Measurements from ENCODE around the gene KIAA1958.

DNA sequence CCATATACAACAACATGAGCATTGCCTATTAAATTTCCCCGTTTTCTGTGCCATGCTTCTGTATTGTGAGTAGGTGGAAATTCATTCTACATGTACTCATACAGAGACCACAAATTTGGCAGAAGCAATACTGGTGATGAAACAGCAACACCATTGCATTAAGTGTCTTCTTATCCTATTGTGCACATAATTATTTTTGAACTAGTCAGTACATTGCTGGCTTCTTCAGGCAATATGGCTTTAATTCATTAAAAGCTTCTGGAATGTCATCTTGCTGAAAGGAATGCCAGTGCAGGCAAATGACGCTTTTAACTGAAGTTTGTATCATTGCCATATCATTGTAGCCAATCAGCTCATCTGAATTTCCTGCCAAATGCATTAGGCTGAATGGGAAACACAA is 82.6 kb downstream of the KIAA1958 start:
- TF ChIP-seq POLR2AphosphoS5 (IDR thresholded peaks at IDR 0.05): no peak
- TF ChIP-seq, protein P1, sequence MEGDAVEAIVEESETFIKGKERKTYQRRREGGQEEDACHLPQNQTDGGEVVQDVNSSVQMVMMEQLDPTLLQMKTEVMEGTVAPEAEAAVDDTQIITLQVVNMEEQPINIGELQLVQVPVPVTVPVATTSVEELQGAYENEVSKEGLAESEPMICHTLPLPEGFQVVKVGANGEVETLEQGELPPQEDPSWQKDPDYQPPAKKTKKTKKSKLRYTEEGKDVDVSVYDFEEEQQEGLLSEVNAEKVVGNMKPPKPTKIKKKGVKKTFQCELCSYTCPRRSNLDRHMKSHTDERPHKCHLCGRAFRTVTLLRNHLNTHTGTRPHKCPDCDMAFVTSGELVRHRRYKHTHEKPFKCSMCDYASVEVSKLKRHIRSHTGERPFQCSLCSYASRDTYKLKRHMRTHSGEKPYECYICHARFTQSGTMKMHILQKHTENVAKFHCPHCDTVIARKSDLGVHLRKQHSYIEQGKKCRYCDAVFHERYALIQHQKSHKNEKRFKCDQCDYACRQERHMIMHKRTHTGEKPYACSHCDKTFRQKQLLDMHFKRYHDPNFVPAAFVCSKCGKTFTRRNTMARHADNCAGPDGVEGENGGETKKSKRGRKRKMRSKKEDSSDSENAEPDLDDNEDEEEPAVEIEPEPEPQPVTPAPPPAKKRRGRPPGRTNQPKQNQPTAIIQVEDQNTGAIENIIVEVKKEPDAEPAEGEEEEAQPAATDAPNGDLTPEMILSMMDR (IDR thresholded peaks at IDR 0.05): no peak

All from breast epithelium (tissue), 3 donors.